RWPE2 (cell line): Measurements from ENCODE around the gene PRKAG2.

ENCODE experiments used
- ATAC-seq: fragments of 200-7000 bp; cut with Tn5 transposase; 3 replicates; pipeline ENCODE4 v1.9.1; 2021; ENCODE audit warnings: low read depth
- DNase-seq: peaks from one replicate; pipeline ENCODE4 v3.0.0-alpha.2; 2020; ENCODE audit warnings: low spot score
- H3K27ac ChIP-seq: fragments of 450-650 bp; 2 replicates; pipeline ENCODE4 v1.5.1; 2017; ENCODE audit warnings: mild to moderate bottlenecking; ENCODE audit not compliant: poor library complexity, severe bottlenecking
- H3K27me3 ChIP-seq: fragments of 250-450 bp; sonication (Bioruptor Pico); 2 replicates; pipeline ENCODE4 v1.5.1; 2021; ENCODE audit warnings: mild to moderate bottlenecking, moderate library complexity; ENCODE audit not compliant: insufficient read depth, poor library complexity, severe bottlenecking
- H3K36me3 ChIP-seq: fragments of 250-450 bp; sonication (Bioruptor Pico); 2 replicates; pipeline ENCODE4 v1.5.1; 2020; ENCODE audit warnings: low read depth, mild to moderate bottlenecking, moderate library complexity
- H3K4me1 ChIP-seq: fragments of 250-450 bp; sonication (Bioruptor Pico); 2 replicates; pipeline ENCODE4 v1.5.1; 2021; ENCODE audit warnings: mild to moderate bottlenecking, moderate library complexity; ENCODE audit not compliant: insufficient read depth, poor library complexity, severe bottlenecking
- H3K4me3 ChIP-seq: fragments of 250-450 bp; sonication (Bioruptor Pico); 2 replicates; pipeline ENCODE4 v1.5.1; 2021; ENCODE audit warnings: mild to moderate bottlenecking, moderate library complexity; ENCODE audit not compliant: severe bottlenecking
- H3K9me3 ChIP-seq: fragments of 250-450 bp; sonication (Bioruptor Pico); 2 replicates; pipeline ENCODE4 v1.5.1; 2021; ENCODE audit warnings: mild to moderate bottlenecking, moderate library complexity; ENCODE audit not compliant: severe bottlenecking
- TF ChIP-seq, protein P1 (sequence below): fragments of 450-650 bp; IDR thresholded peaks from one replicate; pipeline ENCODE4 v1.5.1; 2017; ENCODE audit warnings: mild to moderate bottlenecking, moderate library complexity; ENCODE audit not compliant: poor library complexity, severe bottlenecking

PRKAG2 gene

DNA sequence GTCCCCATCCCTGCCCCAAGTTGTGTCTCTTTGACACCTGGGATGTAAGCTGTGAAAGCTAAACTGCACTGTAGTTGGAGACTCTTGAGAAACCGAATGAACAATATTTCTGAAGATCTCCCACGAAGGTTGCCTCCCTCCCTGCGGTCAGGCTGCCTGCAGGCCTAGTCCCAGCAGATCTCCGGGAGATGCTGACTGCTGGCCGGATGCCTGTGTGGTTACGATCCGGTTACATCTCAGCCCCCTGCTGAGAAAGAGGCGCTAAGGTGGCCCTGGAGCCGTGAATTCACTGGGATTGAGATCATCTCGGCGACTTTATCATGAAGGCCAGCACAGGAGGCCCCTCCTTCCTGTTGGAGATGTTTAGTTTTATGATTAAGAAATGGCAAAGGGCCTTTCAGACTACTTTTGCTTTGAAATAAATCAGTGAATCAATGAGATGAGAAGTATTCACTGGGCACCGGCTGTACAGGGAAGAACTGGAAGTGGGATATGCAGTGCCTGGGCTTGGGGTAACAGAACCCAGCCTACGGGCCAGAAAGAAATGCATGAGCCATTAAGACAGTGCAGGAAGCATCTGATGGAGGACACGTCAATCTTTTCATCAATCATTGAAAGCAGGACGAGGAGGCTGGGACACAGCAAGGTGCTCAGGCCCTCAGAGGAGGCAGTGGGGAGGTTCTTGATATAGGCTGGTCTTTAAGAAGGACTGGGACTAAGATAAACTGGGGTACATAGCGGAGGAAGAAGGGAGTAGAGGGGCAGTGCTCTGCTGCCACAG is 177.6 kb downstream of the PRKAG2 start:
- H3K4me1 ChIP-seq, result peaks cover 25% of the 10 kb centered on the region
- DNase-seq (no peak), ATAC-seq (no peak)

GRCh38 chr7:151697942-151698341 is 179.0 kb downstream of the PRKAG2 start:
- peaks cover 25% of the 10 kb centered on the region for H3K4me1 ChIP-seq
- TF ChIP-seq, protein P1, sequence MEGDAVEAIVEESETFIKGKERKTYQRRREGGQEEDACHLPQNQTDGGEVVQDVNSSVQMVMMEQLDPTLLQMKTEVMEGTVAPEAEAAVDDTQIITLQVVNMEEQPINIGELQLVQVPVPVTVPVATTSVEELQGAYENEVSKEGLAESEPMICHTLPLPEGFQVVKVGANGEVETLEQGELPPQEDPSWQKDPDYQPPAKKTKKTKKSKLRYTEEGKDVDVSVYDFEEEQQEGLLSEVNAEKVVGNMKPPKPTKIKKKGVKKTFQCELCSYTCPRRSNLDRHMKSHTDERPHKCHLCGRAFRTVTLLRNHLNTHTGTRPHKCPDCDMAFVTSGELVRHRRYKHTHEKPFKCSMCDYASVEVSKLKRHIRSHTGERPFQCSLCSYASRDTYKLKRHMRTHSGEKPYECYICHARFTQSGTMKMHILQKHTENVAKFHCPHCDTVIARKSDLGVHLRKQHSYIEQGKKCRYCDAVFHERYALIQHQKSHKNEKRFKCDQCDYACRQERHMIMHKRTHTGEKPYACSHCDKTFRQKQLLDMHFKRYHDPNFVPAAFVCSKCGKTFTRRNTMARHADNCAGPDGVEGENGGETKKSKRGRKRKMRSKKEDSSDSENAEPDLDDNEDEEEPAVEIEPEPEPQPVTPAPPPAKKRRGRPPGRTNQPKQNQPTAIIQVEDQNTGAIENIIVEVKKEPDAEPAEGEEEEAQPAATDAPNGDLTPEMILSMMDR, result no peak
- H3K9me3 ChIP-seq, result no peaks in the 10 kb centered on the region
- H3K27me3 ChIP-seq, result no peaks in the 10 kb centered on the region
- H3K36me3 ChIP-seq, result no peaks in the 10 kb centered on the region
- DNase-seq (no peak), ATAC-seq (no peak)
- no peak overlapping the region for H3K27ac ChIP-seq
- H3K4me3 ChIP-seq, result no peak overlapping the region

More for the DNA sequence above, 177.6 kb downstream of the PRKAG2 start:
- no peaks in the 10 kb centered on the region for H3K27me3 ChIP-seq
- no peaks in the 10 kb centered on the region for H3K36me3 ChIP-seq
- TF ChIP-seq, protein P1, result no peak
- H3K27ac ChIP-seq, result no peak overlapping the region
- no peak overlapping the region for H3K4me3 ChIP-seq
- no peaks in the 10 kb centered on the region for H3K9me3 ChIP-seq

- Histone ChIP-seq H3K9me3 (no peaks in the 10 kb centered on the region), H3K4me1 (peaks cover 25% of the 10 kb centered on the region), H3K27ac (peak overlapping the region; percentile 77), H3K36me3 (no peaks in the 10 kb centered on the region), H3K4me3 (no peak overlapping the region), H3K27me3 (no peaks in the 10 kb centered on the region)
- TF ChIP-seq, protein P1, result no peak
- ATAC-seq (no peak), DNase-seq (no peak)
Measured at GRCh38 chr7:151697515-151697895, 179.4 kb downstream of the PRKAG2 start.

- no peaks in the 10 kb centered on the region for H3K27me3 ChIP-seq
- H3K4me1 ChIP-seq, result peaks cover 25% of the 10 kb centered on the region
- H3K9me3 ChIP-seq, result no peaks in the 10 kb centered on the region
- H3K36me3 ChIP-seq, result no peaks in the 10 kb centered on the region
- H3K4me3 ChIP-seq, result no peak overlapping the region
- TF ChIP-seq, protein P1, result peak; percentile 26
- DNase-seq (peak; percentile 84), ATAC-seq (peak; percentile 89)
- peak overlapping the region; percentile 77 for H3K27ac ChIP-seq
Measured at GRCh38 chr7:151696721-151697514, 180.0 kb downstream of the PRKAG2 start.
